ENCODE results near the gene NPAT. TPM values are rescaled to one million over a fixed set of nuclear protein-coding genes. Genes with fewer than 3 reads are reported as not detected.

Gene NPAT
- total and polyA plus RNA-seq, 10 donors = 4.5 to 40.8 (median 27.9) TPM

- H3K4me3 ChIP-seq = peak overlapping the region in 1 of 8 donors; percentile 43
- 38 to 71% (median 65%) methylated on average over 1 of the region's 1 CpG for WGBS, 5 donors
- peaks cover 6 to 94% (median 53%) of the 10 kb centered on the region in 6 donors for H3K4me1 ChIP-seq
- no peaks in the 10 kb centered on the region for H3K9me3 ChIP-seq
- intact Hi-C loops (cut with DNase I; ENCODE audit: low total_unique reads) = no loop called here
- TF ChIP-seq CTCF (IDR thresholded peaks at IDR 0.05 in 8 of 11, conservative IDR thresholded peaks at IDR 0.05 in 3 of 11) (no peak), POLR2A (IDR thresholded peaks at IDR 0.05) (no peak), POLR2AphosphoS5 (IDR thresholded peaks at IDR 0.05) (no peak)
- no peaks in the 10 kb centered on the region for H3K27me3 ChIP-seq (replicated peaks in 1 of 7)
- peak overlapping the region; percentile 16 to 91 (median 87) for H3K27ac ChIP-seq
- H3K36me3 ChIP-seq = peaks cover 0 to 96% (median 26%) of the 10 kb centered on the region in 6 donors
- no peak for DNase-seq
Measured at GRCh38 chr11:108237058-108237481, 14.6 kb upstream of the NPAT start.

- 81 to 91% (median 90%) methylated on average over 2 of the region's 2 CpGs for WGBS, 5 donors
- no peak overlapping the region for H3K4me3 ChIP-seq
- intact Hi-C loops (cut with DNase I; ENCODE audit: low total_unique reads) = no loop called here
- DNase-seq = no peak
- H3K9me3 ChIP-seq = no peaks in the 10 kb centered on the region
- peak overlapping the region; percentile 43 to 91 (median 87) for H3K27ac ChIP-seq
- peaks cover 0 to 98% (median 41%) of the 10 kb centered on the region in 6 donors for H3K36me3 ChIP-seq
- no peak for TF ChIP-seq POLR2AphosphoS5 (IDR thresholded peaks at IDR 0.05)
- no peak for TF ChIP-seq POLR2A (IDR thresholded peaks at IDR 0.05)
- TF ChIP-seq CTCF (IDR thresholded peaks at IDR 0.05 in 8 of 11, conservative IDR thresholded peaks at IDR 0.05 in 3 of 11) = no peak
- no peaks in the 10 kb centered on the region for H3K27me3 ChIP-seq (replicated peaks in 1 of 7)
- peaks cover 6 to 96% (median 53%) of the 10 kb centered on the region in 6 donors for H3K4me1 ChIP-seq
Measured at GRCh38 chr11:108235633-108236032, 13.2 kb upstream of the NPAT start.

GRCh38 chr11:108235192-108235591 lies 12.8 kb upstream of the NPAT start:
- no peak overlapping the region for H3K4me3 ChIP-seq
- peaks cover 0 to 98% (median 41%) of the 10 kb centered on the region in 6 donors for H3K36me3 ChIP-seq
- H3K9me3 ChIP-seq = no peaks in the 10 kb centered on the region
- H3K4me1 ChIP-seq = peaks cover 6 to 96% (median 53%) of the 10 kb centered on the region in 6 donors
- DNase-seq = no peak
- 90 to 96% (median 93%) methylated on average over 1 of the region's 1 CpG for WGBS, 5 donors
- intact Hi-C loops (cut with DNase I; ENCODE audit: low total_unique reads) = no loop called here
- TF ChIP-seq POLR2A (IDR thresholded peaks at IDR 0.05) (no peak), POLR2AphosphoS5 (IDR thresholded peaks at IDR 0.05) (no peak), CTCF (IDR thresholded peaks at IDR 0.05 in 8 of 11, conservative IDR thresholded peaks at IDR 0.05 in 3 of 11) (no peak)
- no peaks in the 10 kb centered on the region for H3K27me3 ChIP-seq (replicated peaks in 1 of 7)
- H3K27ac ChIP-seq = peak overlapping the region; percentile 40 to 91 (median 87)

- H3K4me1 ChIP-seq = peaks cover 11 to 96% (median 48%) of the 10 kb centered on the region in 6 donors
- no peaks in the 10 kb centered on the region for H3K27me3 ChIP-seq (replicated peaks in 1 of 7)
- no peaks in the 10 kb centered on the region for H3K9me3 ChIP-seq
- no peak overlapping the region for H3K4me3 ChIP-seq
- H3K36me3 ChIP-seq = peaks cover 0 to 100% (median 50%) of the 10 kb centered on the region in 6 donors
- TF ChIP-seq POLR2A (IDR thresholded peaks at IDR 0.05) (no peak), POLR2AphosphoS5 (IDR thresholded peaks at IDR 0.05) (no peak), CTCF (IDR thresholded peaks at IDR 0.05 in 8 of 11, conservative IDR thresholded peaks at IDR 0.05 in 3 of 11) (no peak)
- 89 to 98% (median 94%) methylated on average over 2 of the region's 2 CpGs for WGBS, 5 donors
- intact Hi-C loops (cut with DNase I; ENCODE audit: low total_unique reads) = no loop called here
- DNase-seq = no peak
- H3K27ac ChIP-seq = peak overlapping the region in 6 of 8 donors; percentile 17 to 91 (median 57)
Measured at GRCh38 chr11:108233277-108233945, 11.0 kb upstream of the NPAT start.
